ENCODE measurements around the gene IDH1. TPM values are rescaled to one million over a fixed set of nuclear protein-coding genes. Genes with fewer than 3 reads are reported as not detected.

Gene IDH1
- total RNA-seq, 2 donors from 2014 or later: 103 to 314 TPM

DNA sequence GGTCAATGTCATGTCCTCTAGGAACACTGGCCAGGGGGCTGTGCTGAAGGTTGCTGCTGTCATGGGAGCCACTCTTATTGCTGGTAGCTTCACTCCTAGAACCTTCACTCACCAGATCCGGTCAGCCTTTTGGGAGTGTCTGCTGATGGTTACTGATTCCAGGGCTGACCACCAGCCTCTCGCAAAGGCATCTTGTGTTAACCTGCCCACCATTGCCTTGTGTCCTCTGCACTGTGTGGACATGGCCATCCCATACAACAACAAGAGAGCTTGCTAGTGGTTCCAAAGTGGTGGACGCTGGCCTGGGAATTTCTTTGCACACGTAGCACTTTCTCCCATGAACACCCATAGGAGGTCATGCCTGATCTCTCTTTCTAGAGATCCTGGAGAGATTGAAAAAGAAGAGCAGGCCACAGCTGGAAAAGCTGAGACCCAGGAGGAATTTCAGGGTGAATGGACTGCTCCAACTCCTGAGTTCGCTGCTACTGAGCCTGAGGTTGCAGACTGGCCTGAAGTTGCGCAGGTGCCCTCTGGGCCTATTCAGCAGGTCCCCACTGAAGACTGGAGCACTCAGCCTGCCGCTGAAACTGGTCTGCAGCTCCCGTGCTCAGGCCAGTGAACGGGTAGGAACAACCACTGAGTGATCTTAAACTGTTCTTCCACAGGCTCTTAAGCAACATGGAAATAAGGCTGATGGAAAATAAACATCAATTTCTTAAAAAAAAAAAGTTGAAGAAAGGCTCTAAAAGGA, 46.4 kb downstream of the IDH1 start:
- intact Hi-C loops (cut with DNase I): no loop called here
- Histone ChIP-seq H3K27ac (no peak overlapping the region), H3K4me1 (replicated peaks) (no peaks in the 10 kb centered on the region), H3K27me3 (replicated peaks; ENCODE audit: insufficient read depth) (no peaks in the 10 kb centered on the region), H3K4me3 (no peak overlapping the region), H3K36me3 (no peaks in the 10 kb centered on the region), H3K9me3 (no peaks in the 10 kb centered on the region)
- TF ChIP-seq POLR2A (IDR thresholded peaks at IDR 0.05) (no peak), POLR2AphosphoS5 (IDR thresholded peaks at IDR 0.05) (no peak)
- TF ChIP-seq, protein P1, sequence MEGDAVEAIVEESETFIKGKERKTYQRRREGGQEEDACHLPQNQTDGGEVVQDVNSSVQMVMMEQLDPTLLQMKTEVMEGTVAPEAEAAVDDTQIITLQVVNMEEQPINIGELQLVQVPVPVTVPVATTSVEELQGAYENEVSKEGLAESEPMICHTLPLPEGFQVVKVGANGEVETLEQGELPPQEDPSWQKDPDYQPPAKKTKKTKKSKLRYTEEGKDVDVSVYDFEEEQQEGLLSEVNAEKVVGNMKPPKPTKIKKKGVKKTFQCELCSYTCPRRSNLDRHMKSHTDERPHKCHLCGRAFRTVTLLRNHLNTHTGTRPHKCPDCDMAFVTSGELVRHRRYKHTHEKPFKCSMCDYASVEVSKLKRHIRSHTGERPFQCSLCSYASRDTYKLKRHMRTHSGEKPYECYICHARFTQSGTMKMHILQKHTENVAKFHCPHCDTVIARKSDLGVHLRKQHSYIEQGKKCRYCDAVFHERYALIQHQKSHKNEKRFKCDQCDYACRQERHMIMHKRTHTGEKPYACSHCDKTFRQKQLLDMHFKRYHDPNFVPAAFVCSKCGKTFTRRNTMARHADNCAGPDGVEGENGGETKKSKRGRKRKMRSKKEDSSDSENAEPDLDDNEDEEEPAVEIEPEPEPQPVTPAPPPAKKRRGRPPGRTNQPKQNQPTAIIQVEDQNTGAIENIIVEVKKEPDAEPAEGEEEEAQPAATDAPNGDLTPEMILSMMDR (IDR thresholded peaks at IDR 0.05): no peak
- 92% methylated on average over 8 of the region's 9 CpGs for WGBS
- DNase-seq (ENCODE audit: low spot score): no peak

DNA sequence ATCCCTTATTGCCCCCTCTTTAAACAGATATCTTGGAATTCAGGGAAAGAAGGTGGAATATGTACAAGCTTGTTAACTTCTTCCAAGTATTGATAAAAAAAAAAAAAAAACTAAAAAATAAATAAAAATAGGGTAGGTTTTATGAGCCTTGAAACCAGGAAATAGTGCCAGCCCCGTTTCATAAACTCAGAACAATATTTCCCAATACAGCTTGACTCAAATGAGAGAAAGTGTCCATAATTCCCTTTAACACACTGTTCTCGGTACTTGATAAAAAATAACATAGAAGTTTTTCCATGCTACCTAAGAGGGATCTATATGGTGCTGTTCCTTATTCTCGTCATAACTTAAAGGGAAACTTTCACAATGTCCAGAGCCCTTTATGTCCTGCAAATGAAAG, 47.1 kb downstream of the IDH1 start:
- no peak overlapping the region for H3K27ac ChIP-seq
- WGBS: 72% methylated on average over 3 of the region's 3 CpGs
- no peaks in the 10 kb centered on the region for H3K4me1 ChIP-seq (replicated peaks)
- no peak for TF ChIP-seq POLR2A (IDR thresholded peaks at IDR 0.05)
- no peak for TF ChIP-seq POLR2AphosphoS5 (IDR thresholded peaks at IDR 0.05)
- TF ChIP-seq, protein P1 (IDR thresholded peaks at IDR 0.05): no peak
- no peaks in the 10 kb centered on the region for H3K9me3 ChIP-seq
- no peaks in the 10 kb centered on the region for H3K36me3 ChIP-seq
- intact Hi-C loops (cut with DNase I): no loop called here
- no peak overlapping the region for H3K4me3 ChIP-seq
- no peak for DNase-seq (ENCODE audit: low spot score)
- H3K27me3 ChIP-seq (replicated peaks; ENCODE audit: insufficient read depth): no peaks in the 10 kb centered on the region

DNA sequence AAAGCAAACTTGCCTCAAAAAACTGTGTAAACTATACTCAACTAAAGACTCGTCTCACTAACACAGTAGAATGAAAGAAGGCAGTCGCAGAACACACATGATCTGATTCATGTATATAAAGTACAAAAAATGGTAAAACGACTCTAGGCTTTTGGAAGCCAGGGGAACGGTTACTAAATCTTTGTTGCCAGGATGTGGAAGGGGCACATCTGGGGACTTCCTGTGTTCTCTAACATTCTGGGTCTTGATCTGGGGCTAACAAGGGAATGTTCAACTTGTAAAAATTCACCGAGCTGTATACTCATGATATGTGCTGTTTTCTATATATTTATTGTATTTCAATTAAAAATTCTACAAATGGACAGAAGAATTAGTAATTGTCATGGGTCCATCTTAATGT, 50.7 kb downstream of the IDH1 start:
- Histone ChIP-seq H3K4me3 (no peak overlapping the region), H3K27me3 (replicated peaks; ENCODE audit: insufficient read depth) (no peaks in the 10 kb centered on the region), H3K36me3 (no peaks in the 10 kb centered on the region), H3K9me3 (no peaks in the 10 kb centered on the region), H3K4me1 (replicated peaks) (no peaks in the 10 kb centered on the region), H3K27ac (no peak overlapping the region)
- 70% methylated on average over 5 of the region's 5 CpGs for WGBS
- no peak for DNase-seq (ENCODE audit: low spot score)
- intact Hi-C loops (cut with DNase I): no loop called here
- TF ChIP-seq, protein P1 (IDR thresholded peaks at IDR 0.05): no peak

DNA sequence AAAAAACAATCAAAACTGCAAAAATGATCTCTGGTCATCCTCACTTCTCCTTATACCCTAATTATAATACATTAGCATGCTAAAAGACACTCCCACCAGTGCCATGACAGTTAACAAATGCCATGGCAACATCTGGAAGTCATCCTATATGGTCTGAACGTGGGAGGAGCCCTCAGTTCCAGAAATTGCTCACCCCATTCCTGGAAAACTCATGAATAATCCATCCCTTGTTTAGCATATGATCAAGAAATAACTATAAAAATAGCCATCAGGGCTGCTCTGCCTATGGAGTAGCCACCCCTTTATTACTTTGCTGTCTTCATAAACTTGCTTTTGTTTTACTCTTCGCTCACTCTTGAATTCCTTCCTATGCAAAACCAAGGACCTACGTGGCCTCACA, 59.3 kb downstream of the IDH1 start:
- Histone ChIP-seq H3K4me3 (no peak overlapping the region), H3K9me3 (no peaks in the 10 kb centered on the region), H3K4me1 (replicated peaks) (no peaks in the 10 kb centered on the region), H3K36me3 (no peaks in the 10 kb centered on the region), H3K27me3 (replicated peaks; ENCODE audit: insufficient read depth) (no peaks in the 10 kb centered on the region), H3K27ac (no peak overlapping the region)
- TF ChIP-seq, protein P1 (IDR thresholded peaks at IDR 0.05): no peak
- TF ChIP-seq POLR2AphosphoS5 (IDR thresholded peaks at IDR 0.05) (no peak), POLR2A (IDR thresholded peaks at IDR 0.05) (no peak)
- 95% methylated on average over 3 of the region's 3 CpGs for WGBS
- intact Hi-C loops (cut with DNase I): no loop called here
- DNase-seq (ENCODE audit: low spot score): no peak

DNA sequence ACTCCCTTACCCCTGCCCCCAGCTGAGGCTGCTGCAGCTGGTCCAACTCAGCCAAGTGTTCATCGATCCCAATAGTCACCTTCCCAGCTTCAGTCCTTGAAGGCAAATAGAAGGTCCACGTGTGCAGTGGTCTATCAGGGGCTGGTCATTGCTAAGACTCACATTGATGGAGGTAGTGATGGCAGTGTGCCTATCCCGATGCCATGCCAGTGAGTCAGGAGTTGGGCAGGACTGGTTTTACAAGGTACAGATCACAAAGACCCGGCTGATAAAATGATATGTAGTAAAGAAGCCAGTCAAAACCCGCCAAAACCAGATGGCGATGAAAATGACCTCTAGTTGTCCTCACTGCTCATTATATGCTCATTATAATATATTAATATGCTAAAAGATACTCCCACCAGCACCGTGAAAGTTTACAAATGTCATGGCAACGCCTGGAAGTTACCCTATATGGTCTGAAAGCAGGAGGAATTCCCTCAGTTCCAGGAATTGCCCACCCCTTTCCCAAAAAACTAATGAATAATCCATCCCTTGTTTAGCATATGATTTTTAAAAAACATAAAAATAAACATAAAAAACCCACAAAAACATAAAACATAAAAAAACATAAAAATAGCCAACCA, 62.1 kb downstream of the IDH1 start:
- DNase-seq (ENCODE audit: low spot score): peak; percentile 53
- Histone ChIP-seq H3K27ac (no peak overlapping the region), H3K36me3 (no peaks in the 10 kb centered on the region), H3K4me3 (no peak overlapping the region), H3K9me3 (no peaks in the 10 kb centered on the region), H3K4me1 (replicated peaks) (no peaks in the 10 kb centered on the region), H3K27me3 (replicated peaks; ENCODE audit: insufficient read depth) (no peaks in the 10 kb centered on the region)
- intact Hi-C loops (cut with DNase I): no loop called here
- 64% methylated on average over 8 of the region's 8 CpGs for WGBS
- TF ChIP-seq POLR2A (IDR thresholded peaks at IDR 0.05): no peak
- TF ChIP-seq POLR2AphosphoS5 (IDR thresholded peaks at IDR 0.05): peak; percentile 49

Measured in prostate gland (tissue), 2 donors.